Progenitor cell of endocrine pancreas (in vitro differentiated cells): ENCODE results near the gene CYFIP2. TPM values are rescaled to one million over a fixed set of nuclear protein-coding genes. Genes with fewer than 3 reads are reported as not detected.
"Not testable (repeated sequence)": the region's sequence is repeated elsewhere in the genome, so short reads cannot be mapped to it uniquely, and the experiment has no call there.

Experiments used
- DNase-seq: peaks from one replicate; pipeline ENCODE4 v3.0.0; 2021; ENCODE audit warnings: low spot score; ENCODE audit not compliant: unreplicated experiment
- H3K27ac Mint-ChIP-seq: 2 replicates; pipeline ENCODE4 v1.8.0; 2021; ENCODE audit warnings: mild to moderate bottlenecking, moderate library complexity, mixed read lengths
- H3K27me3 Mint-ChIP-seq: 2 replicates; pipeline ENCODE4 v1.8.0; 2021; ENCODE audit warnings: mixed read lengths
- H3K36me3 Mint-ChIP-seq: 2 replicates; pipeline ENCODE4 v1.8.0; 2022; ENCODE audit warnings: mixed read lengths; ENCODE audit not compliant: insufficient read depth
- H3K4me1 Mint-ChIP-seq: 2 replicates; pipeline ENCODE4 v1.8.0; 2021; ENCODE audit warnings: low read depth, mixed read lengths
- H3K4me3 Mint-ChIP-seq: 2 replicates; pipeline ENCODE4 v1.8.0; 2021; ENCODE audit warnings: low read depth, mild to moderate bottlenecking, moderate library complexity, mixed read lengths
- H3K9me3 Mint-ChIP-seq: 2 replicates; pipeline ENCODE4 v1.8.0; 2021; ENCODE audit warnings: low read depth, mixed read lengths
- total RNA-seq: library from RNA; stranded (reverse); gene quantifications from 2 replicates; pipeline ENCODE4 v1.2.1, GENCODE V29; 2021
- TF ChIP-seq, protein P1 (sequence below): fragments of 200-600 bp; sonication (generic); IDR thresholded peaks from one replicate; pipeline ENCODE4 v1.5.0; 2021; ENCODE audit warnings: antibody characterized with exemption, mild to moderate bottlenecking; ENCODE audit not compliant: unreplicated experiment

The CYFIP2 gene
- total RNA-seq, 1 donor from 2014 or later, result 85.1 TPM

DNA sequence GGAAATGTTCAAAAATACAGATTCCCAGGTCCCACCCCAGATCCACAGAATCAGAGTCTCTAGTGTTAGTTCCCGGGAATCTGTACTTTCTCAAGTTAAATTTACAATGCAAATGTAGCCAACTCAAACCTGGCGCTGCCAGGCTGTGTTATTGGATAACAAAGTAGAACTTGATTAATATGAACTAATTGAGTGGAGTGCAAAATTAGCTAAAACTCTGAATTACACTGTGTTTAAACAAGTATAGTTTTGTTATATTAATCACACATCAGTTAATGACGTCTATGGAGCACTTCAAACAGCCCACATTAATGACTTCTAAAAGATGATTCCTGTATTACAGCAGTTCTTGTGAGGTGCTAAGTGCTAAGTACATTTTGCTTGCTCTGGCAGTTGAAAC, 32.4 kb upstream of the CYFIP2 start:
- H3K36me3 Mint-ChIP-seq, result no peaks in the 10 kb centered on the region
- no peak for DNase-seq
- no peak overlapping the region for H3K4me3 Mint-ChIP-seq
- TF ChIP-seq, protein P1, sequence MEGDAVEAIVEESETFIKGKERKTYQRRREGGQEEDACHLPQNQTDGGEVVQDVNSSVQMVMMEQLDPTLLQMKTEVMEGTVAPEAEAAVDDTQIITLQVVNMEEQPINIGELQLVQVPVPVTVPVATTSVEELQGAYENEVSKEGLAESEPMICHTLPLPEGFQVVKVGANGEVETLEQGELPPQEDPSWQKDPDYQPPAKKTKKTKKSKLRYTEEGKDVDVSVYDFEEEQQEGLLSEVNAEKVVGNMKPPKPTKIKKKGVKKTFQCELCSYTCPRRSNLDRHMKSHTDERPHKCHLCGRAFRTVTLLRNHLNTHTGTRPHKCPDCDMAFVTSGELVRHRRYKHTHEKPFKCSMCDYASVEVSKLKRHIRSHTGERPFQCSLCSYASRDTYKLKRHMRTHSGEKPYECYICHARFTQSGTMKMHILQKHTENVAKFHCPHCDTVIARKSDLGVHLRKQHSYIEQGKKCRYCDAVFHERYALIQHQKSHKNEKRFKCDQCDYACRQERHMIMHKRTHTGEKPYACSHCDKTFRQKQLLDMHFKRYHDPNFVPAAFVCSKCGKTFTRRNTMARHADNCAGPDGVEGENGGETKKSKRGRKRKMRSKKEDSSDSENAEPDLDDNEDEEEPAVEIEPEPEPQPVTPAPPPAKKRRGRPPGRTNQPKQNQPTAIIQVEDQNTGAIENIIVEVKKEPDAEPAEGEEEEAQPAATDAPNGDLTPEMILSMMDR, result no peak
- peaks cover 3% of the 10 kb centered on the region for H3K27me3 Mint-ChIP-seq
- no peak overlapping the region for H3K27ac Mint-ChIP-seq
- H3K9me3 Mint-ChIP-seq, result no peaks in the 10 kb centered on the region
- H3K4me1 Mint-ChIP-seq, result no peaks in the 10 kb centered on the region

DNA sequence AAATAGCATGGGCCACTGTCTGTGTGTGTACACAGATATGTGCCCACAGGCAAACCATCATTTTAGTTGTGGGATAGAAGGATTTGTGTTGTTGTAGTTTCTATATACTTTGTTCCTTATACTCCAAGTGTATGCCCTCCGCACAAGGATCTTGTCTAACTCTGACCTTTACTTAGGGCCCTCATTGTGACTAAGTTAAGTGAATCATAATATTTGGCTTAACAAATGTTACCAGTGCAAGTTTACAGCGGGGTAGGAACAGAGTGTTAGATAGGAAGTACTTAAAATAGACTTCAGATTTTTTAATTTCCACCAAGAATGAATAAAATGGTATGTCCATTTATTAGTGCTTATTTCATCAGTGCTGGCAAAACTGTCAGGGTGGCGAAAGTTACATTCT, 29.5 kb upstream of the CYFIP2 start:
- TF ChIP-seq, protein P1, result no peak
- no peak for DNase-seq
- Mint-ChIP-seq H3K4me3 (no peak overlapping the region), H3K27me3 (peaks cover 6% of the 10 kb centered on the region), H3K36me3 (no peaks in the 10 kb centered on the region), H3K27ac (no peak overlapping the region), H3K9me3 (no peaks in the 10 kb centered on the region), H3K4me1 (no peaks in the 10 kb centered on the region)

DNA sequence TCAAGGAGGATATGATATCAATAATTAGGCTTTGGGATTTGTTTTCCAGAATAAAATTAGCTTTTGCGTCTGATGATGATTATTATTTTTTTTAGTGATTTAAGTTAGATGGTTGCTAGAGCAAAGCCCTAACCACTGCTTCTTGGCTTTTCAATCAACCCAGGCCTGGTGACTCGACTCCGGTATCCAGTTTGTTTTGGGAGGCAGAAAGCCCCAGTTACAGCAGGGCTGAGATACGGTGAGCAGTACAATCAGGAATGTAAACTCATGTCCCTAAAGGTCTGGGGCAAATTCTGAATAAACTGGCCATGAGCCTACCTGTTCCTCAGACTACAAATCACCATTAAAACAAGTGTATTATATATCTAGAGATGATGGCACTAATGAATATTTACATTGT, 24.4 kb upstream of the CYFIP2 start:
- Mint-ChIP-seq H3K9me3 (no peaks in the 10 kb centered on the region), H3K27me3 (peaks cover 6% of the 10 kb centered on the region), H3K27ac (no peak overlapping the region), H3K4me3 (no peak overlapping the region), H3K36me3 (no peaks in the 10 kb centered on the region), H3K4me1 (no peaks in the 10 kb centered on the region)
- TF ChIP-seq, protein P1, result no peak
- DNase-seq, result no peak

DNA sequence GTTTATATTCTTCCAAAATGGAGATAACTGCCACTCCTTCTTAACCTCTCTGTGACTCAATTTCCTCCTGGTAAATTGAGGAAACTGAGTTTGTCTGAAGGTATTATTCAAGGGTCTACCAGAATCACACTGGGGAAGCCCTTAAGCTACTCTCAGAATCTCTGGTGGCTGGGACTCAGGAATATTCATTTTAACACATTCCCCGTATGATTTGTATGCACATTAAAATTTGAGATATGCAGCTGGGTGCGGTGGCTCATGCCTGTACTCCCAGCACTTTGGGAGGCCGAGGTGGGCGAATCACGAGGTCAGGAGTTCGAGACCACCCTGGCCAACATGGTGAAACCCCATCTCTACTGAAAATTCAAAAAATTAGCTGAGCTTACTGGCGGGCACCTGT, 21.2 kb upstream of the CYFIP2 start:
- not testable (repeated sequence) for H3K27me3 Mint-ChIP-seq, H3K9me3 Mint-ChIP-seq, H3K36me3 Mint-ChIP-seq, DNase-seq, H3K4me1 Mint-ChIP-seq, H3K27ac Mint-ChIP-seq, H3K4me3 Mint-ChIP-seq

DNA sequence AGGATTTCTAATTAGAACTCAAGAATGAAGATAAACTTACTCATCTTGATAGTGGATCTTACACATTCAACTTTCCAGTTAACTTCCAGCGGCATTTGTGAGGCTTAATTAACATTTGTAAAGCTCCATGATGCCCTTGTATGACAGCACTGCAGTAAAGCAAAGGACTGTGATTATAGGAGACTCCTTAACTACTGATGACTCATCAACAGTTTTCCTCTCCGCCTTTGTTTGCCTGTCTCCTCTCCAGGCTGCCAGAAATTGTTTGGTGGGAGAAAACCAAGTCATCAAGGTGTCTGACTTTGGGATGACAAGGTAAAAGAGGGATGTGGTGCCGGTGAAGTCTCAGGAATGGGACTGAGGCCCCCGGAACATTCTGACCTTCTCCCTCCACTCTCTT, 20.4 kb upstream of the CYFIP2 start:
- Mint-ChIP-seq H3K4me3 (no peak overlapping the region), H3K4me1 (no peaks in the 10 kb centered on the region), H3K27me3 (no peaks in the 10 kb centered on the region), H3K9me3 (no peaks in the 10 kb centered on the region), H3K27ac (no peak overlapping the region), H3K36me3 (no peaks in the 10 kb centered on the region)
- TF ChIP-seq, protein P1, result no peak
- no peak for DNase-seq

DNA sequence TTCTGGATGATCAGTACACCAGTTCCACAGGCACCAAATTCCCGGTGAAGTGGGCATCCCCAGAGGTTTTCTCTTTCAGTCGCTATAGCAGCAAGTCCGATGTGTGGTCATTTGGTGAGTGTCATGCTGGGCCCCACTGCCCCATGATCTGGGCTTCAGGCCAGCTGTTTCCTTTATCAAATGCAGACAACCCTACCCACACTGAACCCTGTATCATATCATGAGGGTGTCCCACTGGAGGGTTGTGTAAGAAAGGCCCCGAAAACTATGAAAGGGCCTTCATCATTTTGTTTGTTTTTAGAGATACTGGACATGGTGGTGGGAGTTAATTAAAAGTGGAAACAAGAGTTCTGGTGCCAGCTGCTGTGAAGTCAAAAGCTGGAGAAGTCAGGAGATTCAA, 20.0 kb upstream of the CYFIP2 start:
- no peaks in the 10 kb centered on the region for H3K4me1 Mint-ChIP-seq
- no peak overlapping the region for H3K4me3 Mint-ChIP-seq
- no peaks in the 10 kb centered on the region for H3K36me3 Mint-ChIP-seq
- no peaks in the 10 kb centered on the region for H3K27me3 Mint-ChIP-seq
- TF ChIP-seq, protein P1, result no peak
- no peaks in the 10 kb centered on the region for H3K9me3 Mint-ChIP-seq
- no peak for DNase-seq
- no peak overlapping the region for H3K27ac Mint-ChIP-seq
